ENCODE data around the gene DUSP7. TPM values are rescaled to one million over a fixed set of nuclear protein-coding genes. Genes with fewer than 3 reads are reported as not detected.
A peak's percentile ranks its signal among the peaks of the same experiment; 100 is the strongest.

The DUSP7 gene
- total RNA-seq, 1 donor from 2014 or later: 32.5 TPM

DNA sequence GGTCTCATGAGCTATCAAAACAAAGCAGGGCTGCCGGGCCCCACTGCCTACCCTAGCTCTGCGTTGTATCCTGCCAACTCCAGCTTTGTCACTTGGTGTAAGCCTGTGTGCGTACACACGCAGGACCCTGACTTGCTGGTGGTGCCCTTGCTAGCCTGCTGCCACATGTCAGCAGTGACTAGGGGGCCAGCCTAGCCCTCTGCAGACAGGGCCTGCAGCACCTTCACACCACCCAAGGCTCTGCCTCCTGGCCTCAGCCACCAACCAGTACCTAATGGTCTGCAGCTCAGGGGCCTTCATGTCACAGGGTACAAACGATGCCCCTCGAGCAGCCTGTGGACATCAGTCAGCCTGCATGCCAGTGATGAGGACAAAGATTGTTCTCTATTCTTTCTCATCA lies 30.1 kb upstream of the DUSP7 start:
- Mint-ChIP-seq H3K4me1 (ENCODE audit: low read depth) (peaks cover 40% of the 10 kb centered on the region), H3K4me3 (ENCODE audit: unreplicated experiment) (no peak overlapping the region), H3K36me3 (ENCODE audit: low read depth) (no peaks in the 10 kb centered on the region), H3K9me3 (ENCODE audit: low read depth) (no peaks in the 10 kb centered on the region), H3K27me3 (ENCODE audit: low read depth) (no peaks in the 10 kb centered on the region), H3K27ac (ENCODE audit: unreplicated experiment) (no peak overlapping the region)
- peak; percentile 34 for DNase-seq (ENCODE audit: low spot score)
- no peak for TF ChIP-seq CTCF (IDR thresholded peaks at IDR 0.05)

DNA sequence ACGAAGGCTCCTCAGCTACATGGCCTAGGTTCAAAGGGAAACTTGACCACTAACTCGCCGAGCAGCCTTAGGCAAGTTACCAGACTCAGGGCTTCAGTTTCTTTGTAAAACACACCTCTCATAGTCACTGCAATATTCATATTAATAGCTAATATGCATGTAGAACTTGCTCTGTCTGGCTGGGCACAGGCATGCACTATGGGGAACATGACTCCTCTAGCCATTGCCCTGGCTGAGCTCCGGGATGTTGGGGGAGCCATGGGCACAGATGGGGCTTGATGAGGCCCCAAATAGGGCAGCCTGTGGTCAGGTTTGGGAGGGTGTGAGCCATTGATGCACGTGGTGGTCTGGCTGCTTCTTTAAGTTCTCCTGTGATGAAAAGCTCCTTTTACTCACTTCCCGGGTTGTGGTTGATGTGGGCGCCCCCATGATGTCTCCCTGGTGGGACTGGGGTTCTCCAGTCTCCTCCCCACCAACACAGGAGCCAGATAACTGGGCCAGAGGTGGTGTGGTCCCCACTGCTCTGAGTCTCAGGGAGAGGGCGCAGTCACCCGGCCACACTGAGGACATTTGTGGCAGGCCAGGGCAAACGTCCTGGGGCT lies 29.4 kb upstream of the DUSP7 start:
- no peak for DNase-seq (ENCODE audit: low spot score)
- Mint-ChIP-seq H3K27me3 (ENCODE audit: low read depth) (no peaks in the 10 kb centered on the region), H3K36me3 (ENCODE audit: low read depth) (no peaks in the 10 kb centered on the region), H3K27ac (ENCODE audit: unreplicated experiment) (no peak overlapping the region), H3K9me3 (ENCODE audit: low read depth) (no peaks in the 10 kb centered on the region), H3K4me1 (ENCODE audit: low read depth) (peaks cover 33% of the 10 kb centered on the region), H3K4me3 (ENCODE audit: unreplicated experiment) (no peak overlapping the region)
- no peak for TF ChIP-seq CTCF (IDR thresholded peaks at IDR 0.05)

- no peak overlapping the region for H3K4me3 Mint-ChIP-seq (ENCODE audit: unreplicated experiment)
- H3K9me3 Mint-ChIP-seq (ENCODE audit: low read depth): no peaks in the 10 kb centered on the region
- peaks cover 26% of the 10 kb centered on the region for H3K4me1 Mint-ChIP-seq (ENCODE audit: low read depth)
- no peaks in the 10 kb centered on the region for H3K27me3 Mint-ChIP-seq (ENCODE audit: low read depth)
- DNase-seq (ENCODE audit: low spot score): peak; percentile 82
- no peak overlapping the region for H3K27ac Mint-ChIP-seq (ENCODE audit: unreplicated experiment)
- no peaks in the 10 kb centered on the region for H3K36me3 Mint-ChIP-seq (ENCODE audit: low read depth)
- no peak for TF ChIP-seq CTCF (IDR thresholded peaks at IDR 0.05)
Observed at GRCh38 chr3:52084954-52085680, 28.7 kb upstream of the DUSP7 start.

DNA sequence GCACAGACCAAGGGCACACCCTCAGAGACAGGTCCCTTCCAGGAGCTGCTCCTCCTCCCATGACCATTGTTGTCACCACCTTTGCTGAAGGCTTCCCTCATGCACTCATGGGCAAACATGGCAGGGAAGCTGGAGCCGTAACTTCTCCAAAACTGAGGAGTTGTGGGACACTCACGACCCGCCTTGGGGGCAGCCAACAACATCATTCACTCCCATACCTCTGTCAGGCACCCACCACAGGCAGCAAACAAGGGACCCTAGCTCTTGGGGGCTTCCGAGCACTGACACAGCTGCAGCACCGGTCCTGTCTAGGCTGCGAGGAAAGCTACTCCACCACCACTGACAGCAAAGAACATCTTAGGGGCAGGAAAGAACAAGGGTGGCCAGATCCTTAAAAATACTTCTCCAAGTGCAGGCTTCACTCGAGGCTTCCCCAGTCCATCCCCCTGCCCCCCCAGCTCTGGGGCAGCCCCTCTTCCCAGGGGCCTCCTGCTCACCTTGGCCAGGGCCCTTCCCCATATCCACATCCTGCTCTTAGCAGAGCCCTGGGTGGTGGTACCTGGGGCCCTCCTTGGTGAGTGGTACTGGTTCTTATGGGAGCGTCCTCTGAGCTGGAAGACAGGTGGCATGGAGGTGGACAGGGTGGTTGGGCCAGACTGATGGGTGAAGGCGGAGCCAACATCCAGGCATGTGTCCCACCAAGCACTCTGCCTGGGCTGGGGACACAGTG lies 28.0 kb upstream of the DUSP7 start:
- peak; percentile 41 for DNase-seq (ENCODE audit: low spot score)
- Mint-ChIP-seq H3K27me3 (ENCODE audit: low read depth) (no peaks in the 10 kb centered on the region), H3K27ac (ENCODE audit: unreplicated experiment) (no peak overlapping the region), H3K9me3 (ENCODE audit: low read depth) (no peaks in the 10 kb centered on the region), H3K4me3 (ENCODE audit: unreplicated experiment) (no peak overlapping the region), H3K36me3 (ENCODE audit: low read depth) (no peaks in the 10 kb centered on the region), H3K4me1 (ENCODE audit: low read depth) (peaks cover 19% of the 10 kb centered on the region)
- no peak for TF ChIP-seq CTCF (IDR thresholded peaks at IDR 0.05)

DNA sequence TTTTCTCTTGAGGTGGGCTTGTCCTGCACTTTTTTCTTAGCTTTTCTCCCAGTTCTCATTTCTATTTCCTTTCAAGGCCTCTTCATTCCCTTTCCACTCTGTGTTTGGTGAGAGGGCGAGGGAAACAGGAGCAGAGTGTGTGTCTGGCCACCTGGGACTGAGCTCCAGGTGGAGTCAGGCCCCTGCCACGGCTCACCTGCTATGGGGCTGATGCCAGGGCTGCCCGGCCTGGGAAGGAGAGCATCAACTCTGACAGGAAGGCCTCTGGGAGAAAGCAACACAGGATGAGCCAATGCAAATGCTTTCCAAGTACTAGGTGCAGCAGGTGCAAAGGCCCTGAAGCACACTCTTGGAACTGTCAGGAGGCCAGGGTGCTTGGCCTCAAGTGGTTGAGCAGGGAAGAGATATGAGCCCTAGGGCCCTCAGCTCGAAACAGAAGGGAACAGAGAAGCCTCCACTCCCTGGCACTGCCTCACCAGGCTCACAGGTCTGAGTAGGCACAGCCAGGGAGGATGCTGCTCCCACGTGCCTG lies 27.3 kb upstream of the DUSP7 start:
- no peak for DNase-seq (ENCODE audit: low spot score)
- Mint-ChIP-seq H3K9me3 (ENCODE audit: low read depth) (no peaks in the 10 kb centered on the region), H3K4me1 (ENCODE audit: low read depth) (peaks cover 12% of the 10 kb centered on the region), H3K4me3 (ENCODE audit: unreplicated experiment) (no peak overlapping the region), H3K36me3 (ENCODE audit: low read depth) (no peaks in the 10 kb centered on the region), H3K27ac (ENCODE audit: unreplicated experiment) (no peak overlapping the region), H3K27me3 (ENCODE audit: low read depth) (no peaks in the 10 kb centered on the region)
- no peak for TF ChIP-seq CTCF (IDR thresholded peaks at IDR 0.05)

All from chondrocyte (in vitro differentiated cells).